Vagina (tissue), 2 donors: Measurements from ENCODE around the gene LINGO1. TPM values are rescaled to one million over a fixed set of nuclear protein-coding genes. Genes with fewer than 3 reads are reported as not detected.

Experiments used
- DNase-seq, 2 donors: peaks; one replicate each; pipeline ENCODE4 v3.0.0-alpha.2; 2017; ENCODE audit errors: extremely low spot score in 2 of 2
- H3K27ac ChIP-seq: fragments of 200-600 bp; sonication (generic); one replicate; pipeline ENCODE4 v1.5.1; 2019
- H3K27me3 ChIP-seq: fragments of 200-600 bp; sonication (generic); one replicate; pipeline ENCODE4 v1.5.1; 2019
- H3K36me3 ChIP-seq, 2 donors: fragments of 200-600 bp; sonication (generic); one replicate each; pipeline ENCODE4 v1.5.1; 2017 to 2019
- H3K4me1 ChIP-seq: fragments of 200-600 bp; sonication (generic); one replicate; pipeline ENCODE4 v1.5.1; 2019
- H3K4me3 ChIP-seq, 2 donors: fragments of 200-600 bp; sonication (generic); 1 replicate in 1 of 2; 2 replicates in 1 of 2; pipeline ENCODE4 v1.5.1; 2016 to 2019
- H3K9me3 ChIP-seq: fragments of 200-600 bp; sonication (generic); one replicate; pipeline ENCODE4 v1.5.1; 2019
- POLR2A ChIP-seq, 2 donors: fragments of 450-650 bp; IDR thresholded peaks; one replicate each; pipeline ENCODE4 v1.6.1; 2017; ENCODE audit warnings: antibody characterized with exemption in 2 of 2, mild to moderate bottlenecking in 2 of 2, moderate library complexity in 2 of 2
- POLR2AphosphoS5 ChIP-seq, 2 donors: sonication (generic); formaldehyde crosslinking; IDR thresholded peaks; one replicate each; pipeline ENCODE4 v1.9.0; 2017; ENCODE audit warnings: antibody characterized with exemption in 2 of 2, mild to moderate bottlenecking in 2 of 2, low read depth in 1 of 2; ENCODE audit not compliant: insufficient read depth in 1 of 2
- intact Hi-C: fragments of 100-400 bp; cut with DNase I; formaldehyde crosslinking; loops from one replicate; pipeline ENCODE4 v1.15.1; 2023
- total RNA-seq: library from RNA; depleted of rRNA; stranded (reverse); fragments of >200 nt; gene quantifications from one replicate; pipeline ENCODE4 v1.2.3, GENCODE V29; 2016
- TF ChIP-seq, protein P1 (sequence below), 3 experiments: fragments of 450-650 bp in 2 of 3; fragments of 200-600 bp in 1 of 3; sonication (generic) in 1 of 3; IDR thresholded peaks; one replicate each; pipeline ENCODE4 v1.5.1; 2017 to 2019; ENCODE audit warnings: antibody characterized with exemption in 3 of 3, mild to moderate bottlenecking in 2 of 3, moderate library complexity in 2 of 3

Gene LINGO1
- total RNA-seq, 1 donor from 2014 or later = 4.7 TPM

DNA sequence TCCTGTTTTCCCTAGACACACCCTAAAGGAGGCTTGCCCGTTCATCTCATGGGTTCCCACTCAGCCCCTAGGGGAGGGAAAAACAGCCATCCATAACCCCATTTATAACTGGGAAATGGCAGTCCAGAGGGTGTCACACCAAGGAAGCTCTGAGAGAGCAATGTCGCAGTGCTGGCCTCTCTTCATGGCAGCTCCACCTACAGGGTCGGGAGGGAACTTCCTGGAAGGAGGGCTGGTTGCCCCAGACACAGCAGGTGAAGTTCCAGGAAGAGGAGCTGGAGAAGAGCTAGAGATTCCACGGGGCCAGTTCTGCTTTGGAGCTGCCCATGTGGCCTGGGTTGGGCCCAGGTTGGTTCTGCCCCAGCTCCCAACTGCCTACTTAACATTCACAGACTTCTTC, 22.3 kb upstream of the LINGO1 start:
- H3K9me3 ChIP-seq = no peaks in the 10 kb centered on the region
- H3K4me1 ChIP-seq = no peaks in the 10 kb centered on the region
- TF ChIP-seq POLR2AphosphoS5 (IDR thresholded peaks at IDR 0.05; ENCODE audit: insufficient read depth in 1 of 2, low read depth in 1 of 2) (no peak), POLR2A (IDR thresholded peaks at IDR 0.05) (no peak)
- TF ChIP-seq, protein P1, sequence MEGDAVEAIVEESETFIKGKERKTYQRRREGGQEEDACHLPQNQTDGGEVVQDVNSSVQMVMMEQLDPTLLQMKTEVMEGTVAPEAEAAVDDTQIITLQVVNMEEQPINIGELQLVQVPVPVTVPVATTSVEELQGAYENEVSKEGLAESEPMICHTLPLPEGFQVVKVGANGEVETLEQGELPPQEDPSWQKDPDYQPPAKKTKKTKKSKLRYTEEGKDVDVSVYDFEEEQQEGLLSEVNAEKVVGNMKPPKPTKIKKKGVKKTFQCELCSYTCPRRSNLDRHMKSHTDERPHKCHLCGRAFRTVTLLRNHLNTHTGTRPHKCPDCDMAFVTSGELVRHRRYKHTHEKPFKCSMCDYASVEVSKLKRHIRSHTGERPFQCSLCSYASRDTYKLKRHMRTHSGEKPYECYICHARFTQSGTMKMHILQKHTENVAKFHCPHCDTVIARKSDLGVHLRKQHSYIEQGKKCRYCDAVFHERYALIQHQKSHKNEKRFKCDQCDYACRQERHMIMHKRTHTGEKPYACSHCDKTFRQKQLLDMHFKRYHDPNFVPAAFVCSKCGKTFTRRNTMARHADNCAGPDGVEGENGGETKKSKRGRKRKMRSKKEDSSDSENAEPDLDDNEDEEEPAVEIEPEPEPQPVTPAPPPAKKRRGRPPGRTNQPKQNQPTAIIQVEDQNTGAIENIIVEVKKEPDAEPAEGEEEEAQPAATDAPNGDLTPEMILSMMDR (IDR thresholded peaks at IDR 0.05) = no peak
- no peak for DNase-seq
- H3K27me3 ChIP-seq = no peaks in the 10 kb centered on the region
- H3K36me3 ChIP-seq = no peaks in the 10 kb centered on the region
- intact Hi-C loops = no loop called here
- no peak overlapping the region for H3K4me3 ChIP-seq
- no peak overlapping the region for H3K27ac ChIP-seq

DNA sequence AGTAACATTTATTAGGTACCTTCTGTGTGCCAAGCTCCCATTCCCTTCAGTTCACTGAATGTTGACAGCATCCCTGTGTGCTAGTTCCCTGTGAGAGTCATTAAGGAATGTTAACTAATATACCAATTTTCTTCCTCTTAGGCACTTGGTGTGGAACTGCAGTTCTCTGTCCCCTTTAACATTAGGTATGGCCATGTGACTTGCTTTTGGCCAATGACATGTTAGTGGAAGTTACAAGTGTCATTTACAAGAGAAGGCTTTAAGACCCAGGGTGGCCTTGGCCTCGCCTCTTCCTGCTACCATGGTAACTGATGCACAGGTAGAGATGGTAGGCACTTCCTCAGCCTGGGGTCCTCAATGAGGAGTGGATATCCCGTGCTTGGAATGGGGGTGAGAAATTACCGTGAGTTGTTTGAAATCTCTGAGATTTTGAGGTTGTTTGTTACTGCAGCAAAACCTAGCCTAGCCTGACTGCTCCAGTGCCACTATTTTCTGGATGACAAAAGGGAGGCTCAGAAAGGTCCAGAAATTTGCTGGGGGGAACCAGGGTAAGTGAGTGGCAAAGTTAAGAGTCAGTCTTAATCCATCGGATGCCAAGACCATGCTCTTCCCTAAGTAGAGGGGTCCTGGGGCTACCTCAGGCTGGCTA, 21.2 kb upstream of the LINGO1 start:
- H3K36me3 ChIP-seq = no peaks in the 10 kb centered on the region
- H3K4me1 ChIP-seq = no peaks in the 10 kb centered on the region
- intact Hi-C loops = no loop called here
- no peak overlapping the region for H3K4me3 ChIP-seq
- no peak for DNase-seq
- H3K27ac ChIP-seq = no peak overlapping the region
- TF ChIP-seq, protein P1 (IDR thresholded peaks at IDR 0.05) = no peak
- TF ChIP-seq POLR2AphosphoS5 (IDR thresholded peaks at IDR 0.05; ENCODE audit: insufficient read depth in 1 of 2, low read depth in 1 of 2) (no peak), POLR2A (IDR thresholded peaks at IDR 0.05) (no peak)
- H3K9me3 ChIP-seq = no peaks in the 10 kb centered on the region
- no peaks in the 10 kb centered on the region for H3K27me3 ChIP-seq

DNA sequence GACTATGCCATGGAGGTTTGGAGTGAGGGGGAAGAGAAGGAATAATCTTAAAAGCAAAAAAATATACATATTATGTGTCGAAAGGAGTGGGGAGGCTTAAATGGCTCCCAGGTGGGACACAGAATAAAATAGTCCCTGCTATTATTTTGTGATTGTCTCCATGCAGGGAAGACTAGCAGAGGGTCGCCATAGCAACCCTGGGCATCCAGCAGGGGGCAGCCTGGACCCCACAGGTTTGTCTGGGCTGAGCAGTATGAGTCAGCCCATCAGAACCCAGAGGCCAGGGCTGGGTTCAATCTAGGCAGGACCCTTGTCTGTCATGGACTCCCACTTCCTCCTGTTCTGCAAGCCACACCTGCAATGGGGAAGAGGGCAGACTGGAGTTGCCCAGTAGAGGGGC, 17.6 kb upstream of the LINGO1 start:
- H3K27ac ChIP-seq = no peak overlapping the region
- intact Hi-C loops = no loop called here
- no peak for DNase-seq
- no peaks in the 10 kb centered on the region for H3K36me3 ChIP-seq
- TF ChIP-seq, protein P1 (IDR thresholded peaks at IDR 0.05) = no peak
- TF ChIP-seq POLR2A (IDR thresholded peaks at IDR 0.05) (no peak), POLR2AphosphoS5 (IDR thresholded peaks at IDR 0.05; ENCODE audit: insufficient read depth in 1 of 2, low read depth in 1 of 2) (no peak)
- no peaks in the 10 kb centered on the region for H3K27me3 ChIP-seq
- H3K4me1 ChIP-seq = no peaks in the 10 kb centered on the region
- no peak overlapping the region for H3K4me3 ChIP-seq
- no peaks in the 10 kb centered on the region for H3K9me3 ChIP-seq

DNA sequence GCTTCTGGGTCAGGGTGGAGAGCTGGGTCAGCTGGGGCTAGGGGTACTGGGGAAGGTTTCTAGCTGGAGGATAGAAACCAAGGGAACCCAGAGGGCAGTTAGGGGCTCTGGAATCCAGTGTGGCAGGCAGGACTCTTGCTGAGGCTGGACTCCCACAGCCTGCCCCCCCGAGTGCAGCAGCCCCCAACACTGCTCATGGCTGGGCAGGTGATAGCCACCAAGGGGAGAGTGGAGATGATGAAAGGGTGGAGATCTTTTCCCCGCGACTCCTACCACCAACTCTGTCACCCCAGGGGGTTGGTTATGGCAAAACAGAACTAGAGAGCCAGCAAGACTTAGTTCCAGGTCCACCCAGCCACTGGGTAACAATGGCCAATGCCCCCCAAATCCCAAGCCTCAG, 16.9 kb upstream of the LINGO1 start:
- intact Hi-C loops = no loop called here
- Histone ChIP-seq H3K9me3 (no peaks in the 10 kb centered on the region), H3K4me1 (no peaks in the 10 kb centered on the region), H3K27me3 (no peaks in the 10 kb centered on the region), H3K27ac (no peak overlapping the region), H3K4me3 (no peak overlapping the region), H3K36me3 (no peaks in the 10 kb centered on the region)
- no peak for DNase-seq
- TF ChIP-seq POLR2A (IDR thresholded peaks at IDR 0.05) = no peak
- TF ChIP-seq POLR2AphosphoS5 (IDR thresholded peaks at IDR 0.05; ENCODE audit: insufficient read depth in 1 of 2, low read depth in 1 of 2) = no peak
- TF ChIP-seq, protein P1 (IDR thresholded peaks at IDR 0.05) = no peak

DNA sequence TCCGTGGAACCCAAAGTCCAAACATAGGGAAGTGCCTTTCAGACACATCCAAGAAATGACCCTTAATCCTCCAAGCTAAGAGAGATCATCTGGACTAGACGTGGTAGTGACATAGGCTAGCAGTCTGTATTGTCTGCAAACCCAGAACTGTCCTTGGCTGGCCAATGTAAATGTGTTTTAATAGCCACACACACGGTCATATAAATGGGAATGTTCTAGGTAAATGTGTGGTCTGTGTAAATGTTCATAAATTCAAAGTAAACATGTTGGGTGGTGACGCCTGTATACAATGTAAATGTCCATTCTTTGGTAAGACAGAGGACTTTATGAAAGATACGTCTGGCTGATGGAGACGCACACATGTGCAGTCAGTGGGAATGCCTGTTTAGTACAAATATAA, 16.3 kb upstream of the LINGO1 start:
- H3K27me3 ChIP-seq = no peaks in the 10 kb centered on the region
- intact Hi-C loops = no loop called here
- H3K27ac ChIP-seq = no peak overlapping the region
- DNase-seq = no peak
- TF ChIP-seq, protein P1 (IDR thresholded peaks at IDR 0.05) = no peak
- TF ChIP-seq POLR2AphosphoS5 (IDR thresholded peaks at IDR 0.05; ENCODE audit: insufficient read depth in 1 of 2, low read depth in 1 of 2) = no peak
- no peak for TF ChIP-seq POLR2A (IDR thresholded peaks at IDR 0.05)
- H3K36me3 ChIP-seq = no peaks in the 10 kb centered on the region
- no peaks in the 10 kb centered on the region for H3K9me3 ChIP-seq
- H3K4me1 ChIP-seq = no peaks in the 10 kb centered on the region
- H3K4me3 ChIP-seq = no peak overlapping the region
